Esophagus squamous epithelium (tissue), 4 donors: ENCODE results near the gene UBE3B.

Experiments
- CTCF ChIP-seq, 6 experiments: fragments of 450-650 bp in 4 of 6; fragments of 200-600 bp in 2 of 6; sonication (generic) in 2 of 6; IDR thresholded peaks; one replicate each; pipeline ENCODE4 v1.5.1; 2016 to 2019; ENCODE audit warnings: antibody characterized with exemption in 6 of 6, mild to moderate bottlenecking in 4 of 6, moderate library complexity in 4 of 6
- POLR2A ChIP-seq, 4 donors: fragments of 450-650 bp; IDR thresholded peaks; one replicate each; pipeline ENCODE4 v1.6.1; 2017; ENCODE audit warnings: antibody characterized with exemption in 4 of 4, mild to moderate bottlenecking in 4 of 4, moderate library complexity in 3 of 4

- no peak for TF ChIP-seq CTCF (IDR thresholded peaks at IDR 0.05)
- no peak for TF ChIP-seq POLR2A (IDR thresholded peaks at IDR 0.05)
These were observed 45.0 kb upstream of the UBE3B start for GRCh38 chr12:109432431-109432830.
